Measurements from ENCODE around the gene PCBD2.

DNA sequence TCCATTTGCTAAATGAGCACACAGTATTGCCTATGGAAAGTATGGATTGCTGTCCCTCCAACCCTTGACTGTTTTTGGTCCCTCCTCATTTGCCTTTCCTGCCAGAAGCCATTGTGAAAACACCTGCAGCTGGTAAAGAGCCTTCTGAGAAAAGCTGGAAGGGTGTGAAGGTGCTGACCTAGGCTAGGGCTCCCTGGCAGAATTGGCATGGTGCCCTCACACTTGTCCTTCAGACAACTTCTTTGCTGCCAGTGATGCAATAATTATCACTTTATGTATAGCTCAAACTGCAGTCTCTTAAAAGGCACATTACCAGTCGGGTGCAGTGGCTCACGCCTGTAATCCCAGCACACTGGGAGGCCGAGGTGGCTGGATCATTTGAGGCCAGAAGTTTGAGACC lies 26.5 kb upstream of the PCBD2 start:
- TF ChIP-seq CTCF (IDR thresholded peaks at IDR 0.05; ENCODE audit: insufficient read depth, low read length, poor library complexity, severe bottlenecking) (no peak), EZH2phosphoT487 (conservative IDR thresholded peaks at IDR 0.05; ENCODE audit: low read length) (no peak)
